Measurements from ENCODE around the gene CEACAM19.

DNA sequence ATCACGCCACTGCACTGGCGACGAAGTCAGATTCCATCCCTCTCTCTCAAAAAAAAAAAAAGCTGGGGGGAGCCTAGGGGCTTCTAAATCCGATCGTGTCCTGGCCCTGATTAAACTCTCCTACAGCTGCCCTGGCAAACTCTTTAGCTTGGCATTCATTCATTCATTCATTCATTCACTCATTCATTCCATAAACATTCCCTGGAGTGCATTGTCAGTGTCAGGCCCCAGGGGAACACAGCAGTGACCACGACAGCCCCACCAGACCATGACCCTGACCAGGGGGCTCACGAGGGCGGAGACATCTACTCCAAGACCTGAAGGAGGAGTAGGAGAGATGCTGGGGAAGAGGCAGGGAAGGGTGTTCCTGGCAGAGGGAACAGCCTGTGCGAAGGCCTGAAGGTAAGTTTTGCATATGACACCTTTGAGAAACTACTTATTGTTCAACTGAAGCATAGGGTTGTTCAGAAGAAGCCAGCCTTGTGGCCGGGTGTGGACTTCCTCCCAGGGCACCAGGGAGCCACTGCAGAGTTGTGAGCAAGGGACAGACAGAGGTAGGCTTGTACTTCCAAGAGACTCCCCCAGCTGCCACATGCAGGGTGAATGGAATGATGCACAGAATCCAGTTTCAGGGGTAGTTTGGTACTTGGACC, 52.1 kb downstream of the CEACAM19 start:
- TF ChIP-seq, protein P1, sequence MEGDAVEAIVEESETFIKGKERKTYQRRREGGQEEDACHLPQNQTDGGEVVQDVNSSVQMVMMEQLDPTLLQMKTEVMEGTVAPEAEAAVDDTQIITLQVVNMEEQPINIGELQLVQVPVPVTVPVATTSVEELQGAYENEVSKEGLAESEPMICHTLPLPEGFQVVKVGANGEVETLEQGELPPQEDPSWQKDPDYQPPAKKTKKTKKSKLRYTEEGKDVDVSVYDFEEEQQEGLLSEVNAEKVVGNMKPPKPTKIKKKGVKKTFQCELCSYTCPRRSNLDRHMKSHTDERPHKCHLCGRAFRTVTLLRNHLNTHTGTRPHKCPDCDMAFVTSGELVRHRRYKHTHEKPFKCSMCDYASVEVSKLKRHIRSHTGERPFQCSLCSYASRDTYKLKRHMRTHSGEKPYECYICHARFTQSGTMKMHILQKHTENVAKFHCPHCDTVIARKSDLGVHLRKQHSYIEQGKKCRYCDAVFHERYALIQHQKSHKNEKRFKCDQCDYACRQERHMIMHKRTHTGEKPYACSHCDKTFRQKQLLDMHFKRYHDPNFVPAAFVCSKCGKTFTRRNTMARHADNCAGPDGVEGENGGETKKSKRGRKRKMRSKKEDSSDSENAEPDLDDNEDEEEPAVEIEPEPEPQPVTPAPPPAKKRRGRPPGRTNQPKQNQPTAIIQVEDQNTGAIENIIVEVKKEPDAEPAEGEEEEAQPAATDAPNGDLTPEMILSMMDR (IDR thresholded peaks at IDR 0.05), result no peak
- no peak for TF ChIP-seq POLR2A (IDR thresholded peaks at IDR 0.05)

All from heart left ventricle (tissue), 13 donors.